Activated naive CD4-positive, alpha-beta T cell treated with anti-CD3 and anti-CD28 coated beads, Interleukin-2, amount 50 U/mL, for 72 hours (primary cell): Measurements from ENCODE around the gene ZNF107. TPM values are rescaled to one million over a fixed set of nuclear protein-coding genes. Genes with fewer than 3 reads are reported as not detected.
A peak's percentile ranks its signal among the peaks of the same experiment; 100 is the strongest.
"Not testable (repeated sequence)": the region's sequence is repeated elsewhere in the genome, so short reads cannot be mapped to it uniquely, and the experiment has no call there.

Experiments
- ATAC-seq, 2 donors: fragments of 150-1000 bp; cut with Tn5 transposase; 2 replicates each; pipeline ENCODE4 v1.10.0; 2021; ENCODE audit warnings: mild to moderate bottlenecking in 2 of 2, moderate library complexity in 2 of 2
- DNase-seq, 2 donors: peaks; one replicate each; pipeline ENCODE4 v3.0.0; 2021 to 2022; ENCODE audit warnings: low spot score in 2 of 2
- H3K27ac Mint-ChIP-seq, 2 donors: one replicate each; pipeline ENCODE4 v1.8.0; 2022; ENCODE audit warnings: mild to moderate bottlenecking in 2 of 2, mixed read lengths in 2 of 2
- H3K36me3 Mint-ChIP-seq, 2 donors: one replicate each; pipeline ENCODE4 v1.8.0; 2022; ENCODE audit warnings: mixed read lengths in 2 of 2
- H3K9me3 Mint-ChIP-seq, 2 donors: one replicate each; pipeline ENCODE4 v1.8.0; 2022; ENCODE audit warnings: mixed read lengths in 2 of 2
- total RNA-seq, 2 donors: library from RNA; stranded (reverse); gene quantifications; one replicate each; pipeline ENCODE4 v1.2.3, GENCODE V29; 2022

The ZNF107 gene
- total RNA-seq, 2 donors from 2014 or later, result 10.0 to 22.7 TPM

DNA sequence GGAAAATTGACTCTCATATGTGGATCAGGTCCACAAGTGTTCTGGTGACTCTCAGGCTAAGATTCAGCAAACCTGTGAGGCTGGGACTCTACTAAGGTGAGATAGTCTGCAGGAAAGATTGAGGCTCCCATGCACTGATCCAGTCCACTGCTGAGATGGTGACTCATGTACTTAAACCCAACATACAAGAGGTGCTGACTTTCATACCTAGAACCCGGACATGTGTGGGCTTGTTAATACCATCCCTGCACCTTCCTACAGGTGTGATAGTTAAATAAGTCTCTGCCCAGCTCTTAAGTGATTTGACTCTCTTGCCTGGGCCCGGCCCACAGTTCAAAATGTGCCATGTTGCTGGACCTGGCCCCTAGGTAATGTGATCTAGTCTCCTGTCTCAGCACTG, 27.1 kb upstream of the ZNF107 start:
- ATAC-seq (no peak), DNase-seq (no peak)
- no peak overlapping the region for H3K27ac Mint-ChIP-seq
- no peaks in the 10 kb centered on the region for H3K36me3 Mint-ChIP-seq
- H3K9me3 Mint-ChIP-seq, result peaks cover 0 to 30% of the 10 kb centered on the region in 2 donors

DNA sequence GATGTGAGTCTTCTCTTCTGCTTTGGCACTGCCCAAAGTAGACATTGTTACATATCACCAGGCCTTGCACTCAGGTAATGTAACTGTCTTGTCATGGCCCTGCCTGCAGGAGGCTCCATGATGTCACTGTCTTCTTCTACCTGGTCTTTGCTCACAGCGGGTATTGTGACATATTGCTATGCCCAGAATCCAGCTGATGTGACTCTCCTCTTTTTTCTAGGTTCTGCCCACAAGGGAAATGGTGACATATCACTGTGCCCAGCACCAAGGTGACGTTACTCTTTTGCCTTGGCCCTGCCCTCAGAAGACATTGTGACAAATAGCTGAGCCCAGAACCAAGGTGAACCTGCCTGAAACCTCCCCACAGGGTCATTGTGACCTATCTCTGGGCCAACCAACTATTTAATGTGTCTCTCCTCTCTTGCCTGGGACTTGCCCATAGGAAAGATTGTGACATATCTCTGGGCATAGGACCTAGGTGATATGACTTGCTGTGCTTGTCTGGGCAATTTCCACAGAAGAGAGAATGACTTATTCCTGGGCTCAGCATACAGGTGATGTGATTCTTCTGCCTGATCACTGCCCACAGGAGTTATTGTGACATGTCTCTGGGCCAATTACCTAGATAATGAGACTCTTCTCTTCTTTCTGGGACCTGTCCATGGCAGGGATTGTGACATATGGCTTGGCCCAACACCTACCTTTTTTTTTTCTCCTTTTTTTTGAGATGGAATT, 26.5 kb upstream of the ZNF107 start:
- ATAC-seq (peak in 1 of 2 donors; percentile 57), DNase-seq (no peak)
- Mint-ChIP-seq H3K36me3 (no peaks in the 10 kb centered on the region), H3K27ac (no peak overlapping the region), H3K9me3 (peaks cover 0 to 34% of the 10 kb centered on the region in 2 donors)

DNA sequence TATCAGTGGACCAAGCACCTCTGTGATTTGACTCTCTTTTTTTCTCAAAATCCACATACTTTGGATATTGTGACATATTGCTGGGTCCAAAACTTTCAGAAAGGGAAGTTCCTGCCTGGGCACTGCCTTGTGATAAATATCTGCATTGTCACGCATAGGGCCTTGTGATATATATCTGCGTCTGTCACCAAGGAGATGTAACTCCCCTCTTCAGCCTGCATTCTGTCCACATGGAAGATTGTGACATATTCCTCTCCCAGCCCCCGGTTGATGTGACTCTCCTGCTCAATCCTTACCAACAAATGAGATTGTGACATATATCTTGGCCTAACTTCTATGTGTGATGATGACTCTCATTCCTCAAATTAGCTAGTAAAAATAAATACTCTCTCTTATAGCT, 25.4 kb upstream of the ZNF107 start:
- Mint-ChIP-seq H3K9me3 (peaks cover 0 to 34% of the 10 kb centered on the region in 2 donors), H3K36me3 (no peaks in the 10 kb centered on the region), H3K27ac (no peak overlapping the region)
- no peak for ATAC-seq
- DNase-seq, result no peak

DNA sequence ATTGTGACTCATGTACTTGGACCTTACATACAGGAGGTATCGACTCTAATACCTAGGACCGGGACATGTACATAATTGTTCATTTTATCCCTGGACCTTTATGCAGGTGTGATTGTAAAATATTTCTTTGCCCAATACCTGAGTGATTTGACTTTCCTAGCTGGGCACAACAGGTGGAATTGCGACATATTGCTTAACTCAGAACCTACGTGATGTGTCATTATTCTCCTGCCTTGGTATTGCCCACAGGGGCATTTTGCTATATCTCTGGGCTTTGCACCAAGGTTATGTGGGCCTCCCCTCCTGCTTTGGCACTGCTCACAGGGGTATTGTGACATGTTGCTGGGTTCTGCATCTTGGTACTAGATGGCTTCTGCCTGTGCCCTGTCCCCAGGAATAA, 23.9 kb upstream of the ZNF107 start:
- H3K36me3 Mint-ChIP-seq, result no peaks in the 10 kb centered on the region
- ATAC-seq (no peak), DNase-seq (no peak)
- H3K9me3 Mint-ChIP-seq, result peaks cover 0 to 33% of the 10 kb centered on the region in 2 donors
- H3K27ac Mint-ChIP-seq, result no peak overlapping the region

DNA sequence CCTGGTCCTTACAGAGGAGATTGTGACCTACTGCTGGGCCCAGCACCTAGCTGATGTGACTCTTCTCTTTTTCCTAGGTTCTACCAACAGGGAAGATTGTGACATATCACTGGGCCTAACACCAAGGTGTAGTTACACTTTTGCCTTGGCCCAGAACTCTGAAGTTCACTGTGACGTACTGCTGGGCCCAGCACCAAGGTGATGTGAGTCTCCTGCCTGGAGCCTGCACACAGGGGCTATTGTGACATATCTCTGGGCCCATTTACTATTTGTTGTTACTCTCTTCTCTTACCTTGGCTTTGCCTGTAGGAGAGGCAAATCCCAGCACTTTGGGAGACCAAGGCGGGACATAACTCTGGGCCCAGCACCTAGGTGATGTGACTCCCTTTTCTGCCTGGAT, 23.1 kb upstream of the ZNF107 start:
- ATAC-seq, result no peak
- Mint-ChIP-seq H3K36me3 (no peaks in the 10 kb centered on the region), H3K9me3 (peaks cover 0 to 25% of the 10 kb centered on the region in 2 donors), H3K27ac (no peak overlapping the region)
- no peak for DNase-seq

DNA sequence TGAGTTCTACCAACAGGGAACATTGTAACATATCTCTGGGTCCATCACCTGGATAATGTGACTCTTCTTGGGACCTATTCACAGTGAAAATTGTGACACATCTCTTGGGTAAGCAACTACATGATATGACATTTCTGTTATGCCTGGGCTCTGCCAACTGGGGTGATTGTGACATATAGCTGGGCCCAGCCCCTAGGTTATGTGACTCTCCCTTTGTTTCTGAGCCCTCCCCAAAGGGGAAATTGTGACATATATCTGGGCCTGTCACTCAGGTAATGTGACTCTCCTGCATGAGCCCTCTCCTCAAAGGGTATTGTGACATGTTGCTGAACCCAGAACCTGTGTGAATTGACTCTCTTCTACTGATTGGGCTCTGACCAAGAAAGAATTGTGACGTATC, 22.4 kb upstream of the ZNF107 start:
- DNase-seq (no peak), ATAC-seq (peak in 1 of 2 donors; percentile 54)
- no peaks in the 10 kb centered on the region for H3K36me3 Mint-ChIP-seq
- no peak overlapping the region for H3K27ac Mint-ChIP-seq
- H3K9me3 Mint-ChIP-seq, result peaks cover 0 to 22% of the 10 kb centered on the region in 2 donors

DNA sequence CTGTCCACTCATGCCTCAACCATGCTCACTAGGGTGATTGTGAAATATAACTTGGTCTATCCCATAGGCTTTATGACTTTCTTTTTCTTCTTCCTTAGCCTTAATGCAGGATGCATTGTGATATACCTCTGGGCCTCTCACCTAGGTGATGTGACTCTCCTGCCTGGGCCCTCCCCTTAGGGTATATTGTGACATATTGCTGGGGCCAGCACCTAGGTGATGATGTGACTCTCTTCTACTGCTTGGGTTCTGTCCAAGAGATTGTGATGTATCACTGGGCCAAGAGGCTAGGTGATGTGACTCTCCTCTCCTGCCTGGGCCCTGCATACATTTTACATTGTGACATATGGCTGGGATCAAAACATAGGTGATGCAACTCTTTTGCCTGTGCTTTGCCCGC, 14.7 kb upstream of the ZNF107 start:
- DNase-seq (no peak), ATAC-seq (no peak)
- Mint-ChIP-seq H3K36me3 (peaks cover 0 to 15% of the 10 kb centered on the region in 2 donors), H3K27ac (no peak overlapping the region), H3K9me3 (peaks cover 0 to 12% of the 10 kb centered on the region in 2 donors)

DNA sequence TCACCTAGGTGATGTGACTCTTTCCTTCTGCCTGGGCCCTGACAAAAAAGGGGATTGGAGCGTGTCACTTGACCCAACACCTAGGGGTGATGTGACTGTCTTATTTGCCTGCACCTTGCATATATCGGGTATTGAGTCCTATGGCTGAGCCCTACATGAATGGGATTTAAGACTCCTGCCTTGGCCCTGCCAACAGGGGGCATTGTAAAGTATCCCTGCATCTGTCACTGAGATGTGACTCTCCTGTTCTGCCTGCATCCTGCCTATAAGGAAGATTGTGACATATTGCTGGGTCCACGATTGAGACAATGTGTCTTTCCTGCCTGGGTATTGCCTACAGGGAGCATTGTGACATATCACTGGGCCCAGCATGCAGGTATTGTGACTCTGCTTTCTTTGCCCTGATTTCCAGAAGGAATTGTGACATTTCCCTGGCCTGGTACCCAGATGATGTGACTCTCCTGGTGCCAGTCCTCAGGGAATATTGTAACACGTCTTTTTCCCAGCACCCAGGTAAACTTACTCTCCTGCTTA, 14.2 kb upstream of the ZNF107 start:
- H3K9me3 Mint-ChIP-seq, result peaks cover 0 to 13% of the 10 kb centered on the region in 2 donors

DNA sequence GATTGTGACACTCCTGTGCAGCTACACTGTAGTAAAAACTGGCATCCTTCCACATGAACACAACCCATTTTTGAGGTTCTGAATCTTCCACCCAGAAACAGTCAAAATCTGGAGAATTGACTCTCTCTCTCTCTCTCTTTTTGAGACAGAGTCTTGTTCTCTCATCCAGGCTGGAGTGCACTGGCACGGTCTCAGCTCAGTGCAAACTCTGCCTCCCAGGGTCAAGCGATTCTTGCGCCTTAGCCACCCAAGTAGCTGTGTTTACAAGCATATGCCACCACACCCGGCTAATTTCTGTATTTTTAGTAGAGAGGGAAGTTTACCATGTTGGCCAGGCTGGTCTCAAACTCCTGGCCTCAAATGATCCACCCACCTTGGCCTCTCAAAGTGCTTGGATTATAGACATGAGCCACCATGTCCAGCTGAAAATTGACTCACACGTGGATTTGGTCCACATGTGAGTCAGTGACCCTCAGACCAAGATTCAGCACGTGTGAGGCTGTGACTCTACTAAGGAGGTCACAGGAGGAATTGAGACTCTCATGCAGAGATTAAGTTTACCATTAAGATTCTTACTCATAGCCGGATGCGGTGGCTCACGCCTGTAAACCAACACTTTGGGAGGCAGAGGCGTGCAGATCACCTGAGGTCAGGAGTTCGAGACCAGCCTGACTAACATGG, 12.1 kb upstream of the ZNF107 start:
- ATAC-seq (no peak), DNase-seq (no peak)
- Mint-ChIP-seq H3K27ac (no peak overlapping the region), H3K36me3 (peaks cover 0 to 15% of the 10 kb centered on the region in 2 donors), H3K9me3 (peaks cover 0 to 13% of the 10 kb centered on the region in 2 donors)

More for the DNA sequence above, 14.2 kb upstream of the ZNF107 start:
- DNase-seq (no peak), ATAC-seq (no peak)
- Mint-ChIP-seq H3K36me3 (peaks cover 0 to 15% of the 10 kb centered on the region in 2 donors), H3K27ac (no peak overlapping the region)

DNA sequence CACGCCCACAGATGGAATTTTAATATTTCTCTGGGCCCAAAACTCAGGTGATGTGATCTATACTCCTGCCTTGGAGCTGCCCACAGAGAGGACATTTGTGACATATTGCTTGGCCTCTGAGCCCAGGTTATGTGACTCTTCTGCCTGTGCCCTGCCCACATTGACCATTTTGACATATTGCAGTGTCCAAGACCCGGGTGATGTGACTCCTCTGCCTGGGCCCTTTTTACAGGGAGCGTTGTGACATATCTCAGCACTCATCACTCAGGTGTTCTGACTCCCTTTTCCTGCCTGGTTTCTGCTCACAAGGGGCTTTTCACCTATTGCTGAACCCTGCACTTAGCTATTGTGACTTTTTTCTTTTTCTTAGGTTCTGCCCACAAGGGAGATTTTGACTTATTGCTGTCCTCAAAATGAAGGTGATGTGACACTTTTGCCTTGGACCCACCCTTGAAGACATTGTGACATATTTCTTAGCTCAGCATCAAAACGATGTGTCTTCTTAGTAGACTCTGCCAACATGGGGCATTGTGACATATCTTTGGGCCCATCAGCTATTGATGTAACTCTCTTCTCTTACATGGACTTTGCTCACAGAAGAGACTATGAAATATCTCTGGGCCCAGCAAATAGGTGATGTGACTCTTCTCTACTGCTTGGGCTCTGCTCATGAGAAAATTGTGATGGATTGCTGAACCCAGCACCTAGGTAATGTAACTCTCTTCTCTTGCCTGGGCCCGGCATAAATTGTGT, 11.0 kb upstream of the ZNF107 start:
- H3K36me3 Mint-ChIP-seq, result peaks cover 0 to 8% of the 10 kb centered on the region in 2 donors
- no peak for ATAC-seq
- H3K9me3 Mint-ChIP-seq, result peaks cover 0 to 13% of the 10 kb centered on the region in 2 donors
- no peak overlapping the region for H3K27ac Mint-ChIP-seq
- DNase-seq, result no peak

DNA sequence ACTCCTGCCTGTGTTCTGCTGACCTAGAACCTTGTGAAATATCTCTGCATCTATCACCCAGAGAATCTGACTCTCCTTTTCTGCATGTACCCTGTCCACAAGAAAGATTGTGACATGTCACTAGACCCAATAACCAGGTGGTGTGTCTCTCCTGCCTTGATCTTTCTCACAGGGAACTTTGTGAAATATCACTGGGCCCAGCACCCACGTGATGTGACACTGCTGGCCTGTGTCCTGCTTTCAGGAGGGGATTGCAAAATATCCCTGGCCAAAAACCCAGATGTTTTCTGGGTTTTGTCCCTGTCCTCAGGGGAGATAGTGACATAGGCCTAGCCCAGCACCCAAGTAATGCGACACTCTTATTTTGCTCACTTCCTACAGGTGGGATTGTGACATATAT, 10.1 kb upstream of the ZNF107 start:
- Mint-ChIP-seq H3K9me3 (peaks cover 0 to 13% of the 10 kb centered on the region in 2 donors), H3K27ac (no peak overlapping the region), H3K36me3 (peaks cover 4 to 9% of the 10 kb centered on the region in 2 donors)
- ATAC-seq (no peak), DNase-seq (no peak)

DNA sequence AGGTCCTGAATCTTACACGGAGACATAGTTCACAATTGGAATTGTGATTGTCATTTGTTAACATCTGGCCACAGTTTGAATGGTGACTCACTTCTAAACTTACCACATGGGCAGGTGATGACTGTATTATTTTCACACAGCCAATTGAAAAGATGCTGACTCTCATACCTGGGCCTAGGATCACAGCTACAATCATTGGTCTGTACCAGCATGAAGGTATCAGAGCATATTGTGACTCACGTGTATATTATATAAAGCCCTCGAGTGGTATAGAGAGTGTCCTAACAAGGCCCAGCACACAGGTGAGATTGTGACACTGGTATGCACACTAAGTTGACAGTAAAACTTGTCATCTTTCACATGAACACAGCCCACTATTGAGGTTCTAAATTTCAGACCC, 9.4 kb upstream of the ZNF107 start:
- DNase-seq (no peak), ATAC-seq (peak; percentile 54 to 60)
- Mint-ChIP-seq H3K36me3 (peaks cover 9 to 10% of the 10 kb centered on the region in 2 donors), H3K9me3 (peaks cover 6 to 20% of the 10 kb centered on the region in 2 donors), H3K27ac (no peak overlapping the region)

DNA sequence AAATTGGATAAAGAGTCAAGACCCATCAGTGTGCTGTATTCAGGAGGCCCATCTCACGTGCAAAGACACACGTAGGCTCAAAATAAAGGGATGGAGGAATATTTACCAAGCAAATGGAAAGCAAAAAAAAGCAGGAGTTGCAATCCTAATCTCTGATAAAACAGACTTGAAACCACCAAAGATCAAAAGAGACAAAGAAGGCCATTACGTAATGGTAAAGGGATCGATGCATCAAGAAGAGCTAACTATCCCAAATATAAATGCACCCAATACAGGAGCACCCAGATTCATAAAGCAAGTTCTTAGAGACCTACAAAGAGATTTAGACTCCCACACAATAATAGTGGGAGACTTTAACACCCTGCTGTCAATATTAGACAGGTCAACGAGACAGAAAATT, 3.8 kb upstream of the ZNF107 start:
- not testable (repeated sequence) for H3K27ac Mint-ChIP-seq, ATAC-seq, DNase-seq
- H3K9me3 Mint-ChIP-seq, result peaks cover 6 to 20% of the 10 kb centered on the region in 2 donors
- H3K36me3 Mint-ChIP-seq, result peaks cover 27 to 44% of the 10 kb centered on the region in 2 donors

DNA sequence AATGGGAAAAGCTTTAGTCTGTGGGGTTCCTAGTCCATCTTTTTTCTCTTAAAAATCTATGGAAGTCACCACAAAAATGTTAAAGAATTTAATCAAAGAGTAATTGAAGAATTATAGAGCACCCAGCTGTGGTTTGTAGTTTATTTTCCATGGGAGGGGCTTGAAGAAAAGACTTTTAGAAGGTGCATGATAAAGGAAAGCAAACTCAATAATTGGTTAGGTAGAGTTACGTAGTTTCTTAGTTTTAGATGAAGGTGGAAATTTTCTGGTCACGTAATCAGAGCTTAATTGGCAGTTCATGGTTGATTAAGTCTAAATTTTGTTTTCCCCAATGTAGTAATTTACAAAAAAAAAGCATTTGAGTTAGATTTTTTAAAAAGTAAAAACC, 724 bp downstream of the ZNF107 start:
- peaks cover 46 to 70% of the 10 kb centered on the region in 2 donors for H3K36me3 Mint-ChIP-seq
- DNase-seq (no peak), ATAC-seq (no peak)
- H3K27ac Mint-ChIP-seq, result peak overlapping the region; percentile 96 to 98
- peaks cover 0 to 20% of the 10 kb centered on the region in 2 donors for H3K9me3 Mint-ChIP-seq

DNA sequence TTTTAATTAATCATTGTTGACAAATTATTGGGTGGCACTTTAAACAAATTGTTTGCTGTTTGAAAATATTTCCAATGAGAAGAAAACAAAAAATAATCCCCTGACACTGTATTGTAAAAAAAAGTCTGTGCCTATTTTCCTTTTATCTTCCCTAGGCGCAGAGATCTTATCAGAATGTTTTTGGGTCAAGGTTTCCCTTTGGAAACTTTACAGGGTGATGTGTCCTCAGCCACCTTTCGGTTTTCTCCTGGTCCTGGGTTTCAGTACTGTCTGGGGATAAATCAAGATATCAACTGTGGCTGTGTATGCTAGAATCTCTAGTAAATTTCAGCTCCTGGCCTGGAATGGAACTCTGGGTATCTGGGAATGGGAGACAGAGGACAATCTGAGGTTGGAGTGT, 1.4 kb downstream of the ZNF107 start:
- H3K27ac Mint-ChIP-seq, result peak overlapping the region; percentile 74 to 96
- peaks cover 48 to 70% of the 10 kb centered on the region in 2 donors for H3K36me3 Mint-ChIP-seq
- DNase-seq, result no peak
- ATAC-seq, result no peak
- H3K9me3 Mint-ChIP-seq, result peaks cover 0 to 15% of the 10 kb centered on the region in 2 donors

DNA sequence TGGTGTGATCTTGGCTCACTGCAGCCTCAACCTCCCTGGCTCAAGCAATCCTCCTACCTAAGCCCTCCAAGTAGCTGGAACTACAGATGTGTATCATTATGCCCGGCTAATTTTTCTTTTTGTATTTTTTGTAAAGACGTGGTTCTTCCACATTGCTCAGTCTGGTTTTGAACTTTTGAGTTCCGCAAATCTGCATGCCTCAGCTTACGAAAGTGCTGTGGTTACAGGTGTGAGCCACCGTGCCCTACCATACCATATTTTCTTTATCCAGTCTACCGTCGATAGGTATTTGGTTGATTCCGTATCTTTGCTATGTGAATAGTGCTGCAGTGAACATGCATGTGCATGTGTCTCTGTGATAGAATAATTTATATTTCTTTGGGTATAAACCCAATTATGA, 6.5 kb downstream of the ZNF107 start:
- no peak overlapping the region for H3K27ac Mint-ChIP-seq
- peaks cover 69 to 87% of the 10 kb centered on the region in 2 donors for H3K36me3 Mint-ChIP-seq
- DNase-seq (no peak), ATAC-seq (no peak)
- peaks cover 15 to 21% of the 10 kb centered on the region in 2 donors for H3K9me3 Mint-ChIP-seq

DNA sequence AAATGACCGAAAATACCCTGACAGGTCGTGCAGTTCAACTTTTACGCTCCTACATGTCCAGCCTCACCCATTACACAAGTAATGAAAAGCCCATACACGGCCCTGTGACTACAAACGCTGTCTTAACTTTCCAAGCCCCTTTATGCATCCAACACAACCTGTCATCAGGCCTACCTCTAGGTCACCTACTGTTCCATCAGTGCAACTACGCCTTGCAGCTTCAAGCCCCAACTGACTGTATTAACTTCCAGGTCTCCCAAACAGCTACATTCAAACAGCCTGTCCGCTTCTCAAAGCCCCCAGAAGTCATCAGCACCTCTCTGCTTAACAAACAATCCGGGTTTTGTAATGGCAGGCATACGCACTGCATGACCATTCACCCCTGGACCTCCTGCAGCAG, 19.2 kb downstream of the ZNF107 start:
- peaks cover 30 to 40% of the 10 kb centered on the region in 2 donors for H3K9me3 Mint-ChIP-seq
- no peak for ATAC-seq
- H3K36me3 Mint-ChIP-seq, result peaks cover 1 to 15% of the 10 kb centered on the region in 2 donors
- no peak for DNase-seq
- H3K27ac Mint-ChIP-seq, result peak overlapping the region; percentile 66 to 84
